Activated B cell treated with CpG ODN at 0.5 μM for 24 hours (primary cell): ENCODE data around the gene SRCIN1. TPM values are rescaled to one million over a fixed set of nuclear protein-coding genes. Genes with fewer than 3 reads are reported as not detected.

Experiments
- ATAC-seq: fragments of 200-7000 bp; cut with Tn5 transposase; one replicate; pipeline ENCODE4 v1.10.0; 2021; ENCODE audit warnings: low read depth, mild to moderate bottlenecking, moderate library complexity
- CTCF ChIA-PET: fragments of 350-600 bp; sonication (Branson Sonifier 250); formaldehyde crosslinking; loops from one replicate; lab custom pipeline; 2021; ENCODE audit warnings: antibody characterized with exemption; lab: Charles Lee
- POLR2A ChIA-PET: fragments of 350-600 bp; sonication (Branson Sonifier 250); formaldehyde crosslinking; loops from one replicate; lab custom pipeline; 2021; ENCODE audit warnings: antibody characterized with exemption; lab: Charles Lee
- DNase-seq: peaks from one replicate; pipeline ENCODE4 v3.0.0; 2022
- H3K27ac Mint-ChIP-seq: one replicate; pipeline ENCODE4 v1.8.0; 2020; ENCODE audit warnings: mixed read lengths
- H3K27me3 Mint-ChIP-seq: one replicate; pipeline ENCODE4 v1.8.0; 2021; ENCODE audit warnings: mixed read lengths
- H3K36me3 Mint-ChIP-seq: one replicate; pipeline ENCODE4 v1.8.0; 2021; ENCODE audit warnings: low read depth, mixed read lengths
- H3K4me1 Mint-ChIP-seq: one replicate; pipeline ENCODE4 v1.8.0; 2021; ENCODE audit warnings: mixed read lengths
- H3K4me3 Mint-ChIP-seq: one replicate; pipeline ENCODE4 v1.8.0; 2020; ENCODE audit warnings: mild to moderate bottlenecking, mixed read lengths
- H3K9me3 Mint-ChIP-seq: one replicate; pipeline ENCODE4 v1.8.0; 2020; ENCODE audit warnings: mixed read lengths
- CTCF ChIP-seq: fragments of 200-600 bp; IDR thresholded peaks from one replicate; pipeline ENCODE4 v1.8.0; 2022; ENCODE audit warnings: antibody characterized with exemption, mild to moderate bottlenecking
- intact Hi-C: fragments of 100-400 bp; cut with micrococcal nuclease; formaldehyde crosslinking; loops from one replicate; pipeline ENCODE4 v1.15.1; 2024
- total RNA-seq: library from RNA; stranded (reverse); gene quantifications from 2 replicates; pipeline ENCODE4 v1.2.3, GENCODE V29; 2022

Gene SRCIN1
- total RNA-seq, 1 donor from 2014 or later = 0.35 TPM

- Mint-ChIP-seq H3K4me3 (no peak overlapping the region), H3K27ac (no peak overlapping the region), H3K36me3 (no peaks in the 10 kb centered on the region), H3K4me1 (peaks cover 8% of the 10 kb centered on the region), H3K27me3 (peaks cover 57% of the 10 kb centered on the region), H3K9me3 (no peaks in the 10 kb centered on the region)
- ChIA-PET CTCF (no interaction called here), POLR2A (interaction anchor here (0.7 kb wide), 1 partner anchor 21 kb away, joined by 3 read pairs; no protein-coding TSS in a partner anchor)
- TF ChIP-seq CTCF = no peak
- ATAC-seq = no peak
- no peak for DNase-seq
- intact Hi-C loops = no loop called here
Observed at GRCh38 chr17:38579083-38579480, 26.7 kb downstream of the SRCIN1 start.

DNA sequence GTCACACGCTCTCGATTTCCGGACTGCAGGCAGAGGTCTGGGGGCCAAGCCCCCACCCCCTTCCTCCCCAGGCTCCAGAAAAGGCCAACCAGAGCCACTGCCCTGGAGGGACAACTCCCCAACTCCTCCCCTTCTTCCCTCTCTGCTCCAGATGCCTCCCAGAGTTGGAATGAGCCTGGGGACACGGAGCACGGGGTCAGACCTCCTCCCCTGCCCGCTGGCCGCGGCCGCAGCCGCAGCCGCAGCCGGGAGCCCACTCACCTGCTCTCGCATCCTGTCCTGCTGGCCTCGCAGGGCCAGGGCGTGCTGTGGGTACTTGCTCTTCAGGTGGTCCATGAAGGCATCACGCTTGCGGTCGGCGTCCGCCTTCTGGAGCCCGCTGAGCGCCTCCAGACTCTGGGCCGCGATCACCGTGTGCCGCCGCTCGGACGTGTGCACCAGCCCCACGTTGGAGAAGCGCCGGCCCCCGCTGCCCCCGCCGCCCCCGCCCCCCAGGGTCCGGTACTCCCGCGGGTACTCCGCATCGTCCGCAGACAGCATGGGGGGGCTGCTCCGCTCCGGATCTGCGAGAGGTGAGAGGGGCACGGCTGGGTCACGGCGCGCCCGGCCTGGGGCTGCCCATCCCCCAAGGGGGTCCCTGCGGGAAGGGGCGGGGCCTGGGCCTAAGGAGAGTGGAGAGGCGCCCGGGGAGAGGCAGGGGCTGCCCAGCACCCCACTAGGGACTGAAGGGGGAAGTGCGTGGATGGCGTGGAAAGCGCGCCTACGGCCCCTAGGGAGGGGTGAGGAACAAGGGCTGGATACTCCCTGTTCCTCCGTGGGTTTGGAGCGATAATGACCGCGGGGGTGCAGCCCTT is 27.3 kb downstream of the SRCIN1 start:
- Mint-ChIP-seq H3K9me3 (no peaks in the 10 kb centered on the region), H3K4me3 (no peak overlapping the region)
- CTCF ChIA-PET = no interaction called here

GRCh38 chr17:38577645-38578173 is 28.0 kb downstream of the SRCIN1 start:
- H3K27ac Mint-ChIP-seq = no peak overlapping the region
- H3K27me3 Mint-ChIP-seq = peaks cover 63% of the 10 kb centered on the region
- ATAC-seq = no peak
- no peaks in the 10 kb centered on the region for H3K36me3 Mint-ChIP-seq
- intact Hi-C loops = no loop called here
- H3K4me1 Mint-ChIP-seq = peaks cover 15% of the 10 kb centered on the region
- POLR2A ChIA-PET = no interaction called here
- TF ChIP-seq CTCF = no peak
- H3K9me3 Mint-ChIP-seq = no peaks in the 10 kb centered on the region
- H3K4me3 Mint-ChIP-seq = no peak overlapping the region
- CTCF ChIA-PET = interaction anchor here (1.2 kb wide), 1 partner anchor 19 kb away, joined by 4 read pairs; no protein-coding TSS in a partner anchor
- no peak for DNase-seq

More for the DNA sequence above, 27.3 kb downstream of the SRCIN1 start:
- Mint-ChIP-seq H3K27me3 (peaks cover 60% of the 10 kb centered on the region), H3K4me1 (peaks cover 10% of the 10 kb centered on the region), H3K36me3 (no peaks in the 10 kb centered on the region), H3K27ac (no peak overlapping the region)
- ATAC-seq (peak; percentile 18), DNase-seq (no peak)
- no peak for TF ChIP-seq CTCF
- POLR2A ChIA-PET = interaction anchor here (0.7 kb wide), 1 partner anchor 21 kb away, joined by 3 read pairs; no protein-coding TSS in a partner anchor
- intact Hi-C loops = no loop called here

DNA sequence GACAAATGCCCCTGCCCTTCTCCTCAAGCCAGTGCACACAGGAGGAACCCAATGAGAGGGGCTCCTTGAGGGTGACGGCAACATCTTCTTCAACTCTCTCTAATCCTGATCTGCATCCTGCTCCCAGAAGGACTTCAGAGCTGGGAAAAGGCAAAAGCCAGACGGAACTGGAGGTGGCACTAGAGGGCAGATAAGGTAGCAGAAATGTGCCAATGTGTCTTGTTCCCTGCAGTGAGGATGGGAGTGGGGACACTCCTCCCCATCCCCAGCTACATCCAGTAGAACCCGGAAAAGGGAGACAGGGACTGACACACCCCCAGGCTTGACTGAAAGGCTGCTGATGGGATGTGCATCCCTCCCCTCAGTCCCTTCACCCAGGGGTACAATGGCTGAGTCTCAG is 28.5 kb downstream of the SRCIN1 start:
- intact Hi-C loops = no loop called here
- CTCF ChIA-PET = interaction anchor here (1.2 kb wide), 1 partner anchor 19 kb away, joined by 4 read pairs; no protein-coding TSS in a partner anchor

More for the DNA sequence above, 28.5 kb downstream of the SRCIN1 start:
- Mint-ChIP-seq H3K4me1 (peaks cover 15% of the 10 kb centered on the region), H3K27me3 (peaks cover 62% of the 10 kb centered on the region), H3K27ac (no peak overlapping the region), H3K36me3 (no peaks in the 10 kb centered on the region), H3K9me3 (no peaks in the 10 kb centered on the region), H3K4me3 (no peak overlapping the region)
- no peak for TF ChIP-seq CTCF
- ATAC-seq (no peak), DNase-seq (no peak)
- POLR2A ChIA-PET = no interaction called here
